Measurements from ENCODE around the gene PALS1.

PALS1 gene

GRCh38 chr14:67241411-67242167 is at the start of gene PALS1:
PALS1 (plus strand) TSS chr14:67241435; CDS start chr14:67279171, 37,736 bp downstream.
- peaks cover 27% of the 10 kb centered on the region for H3K4me1 Mint-ChIP-seq (ENCODE audit: low read depth)

DNA sequence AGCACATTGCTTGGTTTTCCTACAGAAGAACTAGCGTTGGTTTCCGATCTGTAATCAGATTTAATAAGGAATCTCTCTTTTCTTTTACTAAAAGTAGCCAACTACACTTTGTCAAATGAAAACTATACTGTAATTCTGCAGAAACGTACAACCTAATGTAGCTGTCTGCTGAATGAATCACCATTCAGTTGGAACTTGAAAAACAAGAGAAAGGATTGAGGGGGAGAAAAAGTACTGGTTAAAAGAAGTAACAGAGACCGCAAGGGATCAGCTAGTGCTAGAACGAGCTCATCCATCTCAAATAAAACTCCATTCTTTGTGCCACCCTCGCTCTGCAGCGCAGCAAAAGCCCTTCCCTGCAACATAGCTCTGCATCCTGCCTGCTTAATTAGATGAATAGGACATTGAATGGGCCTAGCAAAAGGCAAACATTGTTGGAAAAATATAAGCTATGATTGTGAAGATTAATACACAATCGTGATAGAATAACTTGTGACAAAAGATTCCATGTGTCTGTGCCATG is 49.4 kb upstream of the PALS1 start:
- no peak overlapping the region for H3K4me3 Mint-ChIP-seq
- no peaks in the 10 kb centered on the region for H3K9me3 Mint-ChIP-seq (ENCODE audit: low read depth)
- H3K27me3 Mint-ChIP-seq, result no peaks in the 10 kb centered on the region
- H3K4me1 Mint-ChIP-seq (ENCODE audit: low read depth), result peaks cover 8% of the 10 kb centered on the region
- no peak overlapping the region for H3K27ac Mint-ChIP-seq
- no peaks in the 10 kb centered on the region for H3K36me3 Mint-ChIP-seq

More at GRCh38 chr14:67241411-67242167, at the start of gene PALS1:
- Mint-ChIP-seq H3K9me3 (ENCODE audit: low read depth) (no peaks in the 10 kb centered on the region), H3K27ac (peak within 1 kb of the TSS; percentile 87), H3K4me3 (peak within 1 kb of the TSS; percentile 90), H3K27me3 (no peaks in the 10 kb centered on the region), H3K36me3 (no peaks in the 10 kb centered on the region)

DNA sequence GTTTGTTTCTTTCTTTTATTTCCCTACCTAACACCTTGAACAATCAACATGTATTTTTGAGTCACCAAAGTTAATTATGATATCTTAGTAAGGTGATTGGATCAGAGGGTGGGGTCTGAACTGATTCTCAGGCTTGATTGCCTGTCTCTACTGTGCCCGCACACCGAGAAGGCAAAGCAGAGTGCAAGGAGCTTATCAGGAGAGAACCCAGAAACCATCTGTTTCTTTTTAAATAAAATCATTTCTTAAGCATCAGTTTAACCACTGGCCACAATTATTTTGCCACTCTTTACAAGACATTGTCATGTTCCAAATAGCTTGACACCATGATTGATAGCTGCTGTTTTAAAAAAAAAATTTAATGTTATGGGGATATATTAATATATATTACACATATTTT is 48.9 kb upstream of the PALS1 start:
- no peaks in the 10 kb centered on the region for H3K9me3 Mint-ChIP-seq (ENCODE audit: low read depth)
- H3K4me1 Mint-ChIP-seq (ENCODE audit: low read depth), result peaks cover 8% of the 10 kb centered on the region
- no peaks in the 10 kb centered on the region for H3K36me3 Mint-ChIP-seq
- H3K27ac Mint-ChIP-seq, result no peak overlapping the region
- no peaks in the 10 kb centered on the region for H3K27me3 Mint-ChIP-seq
- H3K4me3 Mint-ChIP-seq, result no peak overlapping the region

DNA sequence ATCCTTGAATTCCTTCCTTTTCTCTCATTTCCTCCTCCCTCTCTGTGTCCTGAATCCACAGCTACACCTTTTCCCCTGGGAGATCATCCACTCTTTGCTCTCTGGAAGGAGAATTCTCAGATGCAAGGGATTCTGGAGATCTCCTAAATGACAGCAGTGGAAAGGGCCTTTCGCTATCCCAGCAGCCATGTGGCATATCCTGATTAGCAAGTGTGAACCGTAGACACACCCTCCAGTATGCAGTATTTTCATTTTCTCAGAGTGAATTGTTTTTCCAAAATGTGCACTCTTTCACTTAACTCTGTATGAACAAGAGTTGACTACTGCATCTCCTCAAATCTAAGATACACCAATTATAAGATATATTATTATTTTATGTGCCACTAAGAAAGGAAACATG is 46.0 kb upstream of the PALS1 start:
- H3K4me3 Mint-ChIP-seq, result no peak overlapping the region
- H3K27ac Mint-ChIP-seq, result no peak overlapping the region
- H3K36me3 Mint-ChIP-seq, result no peaks in the 10 kb centered on the region
- H3K9me3 Mint-ChIP-seq (ENCODE audit: low read depth), result no peaks in the 10 kb centered on the region
- no peaks in the 10 kb centered on the region for H3K4me1 Mint-ChIP-seq (ENCODE audit: low read depth)
- H3K27me3 Mint-ChIP-seq, result no peaks in the 10 kb centered on the region

DNA sequence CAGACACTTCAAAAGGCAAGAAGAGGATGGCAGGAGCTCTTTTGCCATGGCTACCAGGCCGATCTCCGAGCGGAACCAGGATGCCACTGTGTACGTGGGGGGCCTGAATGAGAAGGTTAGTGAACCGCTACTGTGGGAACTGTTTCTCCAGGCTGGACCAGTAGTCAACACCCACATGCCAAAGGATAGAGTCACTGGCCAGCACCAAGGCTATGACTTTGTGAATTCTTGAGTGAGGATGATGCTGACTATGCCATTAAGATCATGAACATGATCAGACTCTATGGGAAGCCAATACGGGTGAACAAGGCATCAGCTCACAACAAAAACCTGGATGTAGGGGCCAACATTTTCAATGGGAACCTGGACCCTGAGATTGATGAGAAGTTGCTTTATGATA is 42.2 kb upstream of the PALS1 start:
- no peaks in the 10 kb centered on the region for H3K27me3 Mint-ChIP-seq
- no peaks in the 10 kb centered on the region for H3K36me3 Mint-ChIP-seq
- no peaks in the 10 kb centered on the region for H3K9me3 Mint-ChIP-seq (ENCODE audit: low read depth)
- no peaks in the 10 kb centered on the region for H3K4me1 Mint-ChIP-seq (ENCODE audit: low read depth)
- H3K27ac Mint-ChIP-seq, result no peak overlapping the region
- H3K4me3 Mint-ChIP-seq, result no peak overlapping the region

- H3K27me3 Mint-ChIP-seq, result no peaks in the 10 kb centered on the region
- no peaks in the 10 kb centered on the region for H3K36me3 Mint-ChIP-seq
- no peak overlapping the region for H3K4me3 Mint-ChIP-seq
- no peaks in the 10 kb centered on the region for H3K4me1 Mint-ChIP-seq (ENCODE audit: low read depth)
- no peaks in the 10 kb centered on the region for H3K9me3 Mint-ChIP-seq (ENCODE audit: low read depth)
- no peak overlapping the region for H3K27ac Mint-ChIP-seq
Measured at GRCh38 chr14:67207810-67208209, 33.4 kb upstream of the PALS1 start.

GRCh38 chr14:67218126-67218525 is 23.1 kb upstream of the PALS1 start:
- H3K27ac Mint-ChIP-seq, result no peak overlapping the region
- H3K36me3 Mint-ChIP-seq, result no peaks in the 10 kb centered on the region

GRCh38 chr14:67221248-67221981 is 19.8 kb upstream of the PALS1 start:
- Mint-ChIP-seq H3K27me3 (no peaks in the 10 kb centered on the region), H3K36me3 (no peaks in the 10 kb centered on the region), H3K27ac (no peak overlapping the region), H3K4me3 (no peak overlapping the region), H3K4me1 (ENCODE audit: low read depth) (no peaks in the 10 kb centered on the region), H3K9me3 (ENCODE audit: low read depth) (no peaks in the 10 kb centered on the region)

More at GRCh38 chr14:67218126-67218525, 23.1 kb upstream of the PALS1 start:
- Mint-ChIP-seq H3K4me1 (ENCODE audit: low read depth) (no peaks in the 10 kb centered on the region), H3K9me3 (ENCODE audit: low read depth) (no peaks in the 10 kb centered on the region), H3K4me3 (no peak overlapping the region), H3K27me3 (no peaks in the 10 kb centered on the region)

DNA sequence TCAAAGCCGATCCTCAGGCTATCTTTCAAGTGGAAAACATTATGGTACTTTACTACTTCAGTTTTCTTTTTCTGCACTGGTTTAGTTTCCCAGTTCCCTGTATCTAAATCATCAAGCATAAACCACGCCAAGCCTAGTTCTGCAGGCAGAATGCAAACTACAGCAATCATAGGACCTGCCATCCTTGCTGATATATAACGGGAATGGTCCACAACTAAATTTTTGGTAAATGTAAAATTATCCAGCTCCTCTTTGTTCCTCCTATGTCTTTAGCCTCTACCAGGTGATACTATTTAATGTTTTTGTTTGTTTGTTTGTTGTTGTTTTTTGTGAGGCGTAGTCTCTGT is 19.3 kb upstream of the PALS1 start:
- H3K4me3 Mint-ChIP-seq, result no peak overlapping the region
- H3K9me3 Mint-ChIP-seq (ENCODE audit: low read depth), result no peaks in the 10 kb centered on the region
- H3K27ac Mint-ChIP-seq, result no peak overlapping the region
- peaks cover 2% of the 10 kb centered on the region for H3K27me3 Mint-ChIP-seq
- no peaks in the 10 kb centered on the region for H3K36me3 Mint-ChIP-seq
- H3K4me1 Mint-ChIP-seq (ENCODE audit: low read depth), result no peaks in the 10 kb centered on the region

- no peak overlapping the region for H3K27ac Mint-ChIP-seq
Measured at GRCh38 chr14:67225523-67225922, 15.7 kb upstream of the PALS1 start.

DNA sequence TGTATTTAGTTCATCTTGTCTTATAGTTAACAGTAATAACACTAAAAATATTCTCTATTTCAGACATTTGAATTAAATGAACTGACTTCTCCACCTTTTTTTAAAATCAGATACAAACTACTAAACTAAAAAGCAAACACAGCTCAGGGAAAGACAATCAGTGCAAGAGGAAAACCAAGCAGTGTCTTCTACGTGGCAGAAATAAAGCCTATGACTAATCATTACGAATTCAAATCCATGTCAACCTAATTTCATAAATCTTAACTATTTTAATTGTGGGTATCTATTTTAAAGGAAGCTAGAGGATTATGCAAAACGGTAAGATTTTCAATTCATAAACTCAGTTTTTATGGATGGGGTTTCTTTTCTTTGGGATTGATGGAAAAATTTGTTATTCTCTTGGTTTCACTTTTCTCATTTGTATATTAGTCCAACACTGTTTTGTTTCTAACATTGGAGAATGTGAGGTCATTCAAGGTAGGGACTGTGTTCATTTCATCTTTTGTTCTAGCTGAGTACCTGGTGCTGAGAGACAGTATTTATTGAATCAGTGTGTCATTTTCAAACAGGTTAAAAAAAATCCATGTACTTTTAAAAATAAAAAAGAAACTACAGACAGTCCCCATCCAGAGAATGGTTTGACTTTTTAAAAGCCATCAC is 12.8 kb upstream of the PALS1 start:
- peaks cover 2% of the 10 kb centered on the region for H3K27me3 Mint-ChIP-seq
- H3K4me1 Mint-ChIP-seq (ENCODE audit: low read depth), result no peaks in the 10 kb centered on the region
- no peaks in the 10 kb centered on the region for H3K9me3 Mint-ChIP-seq (ENCODE audit: low read depth)
- H3K4me3 Mint-ChIP-seq, result no peak overlapping the region
- no peak overlapping the region for H3K27ac Mint-ChIP-seq
- no peaks in the 10 kb centered on the region for H3K36me3 Mint-ChIP-seq

More at GRCh38 chr14:67225523-67225922, 15.7 kb upstream of the PALS1 start:
- no peaks in the 10 kb centered on the region for H3K36me3 Mint-ChIP-seq
- H3K4me3 Mint-ChIP-seq, result no peak overlapping the region
- H3K9me3 Mint-ChIP-seq (ENCODE audit: low read depth), result no peaks in the 10 kb centered on the region
- no peaks in the 10 kb centered on the region for H3K4me1 Mint-ChIP-seq (ENCODE audit: low read depth)
- peaks cover 2% of the 10 kb centered on the region for H3K27me3 Mint-ChIP-seq

GRCh38 chr14:67232066-67232465 is 9.2 kb upstream of the PALS1 start:
- H3K4me1 Mint-ChIP-seq (ENCODE audit: low read depth), result no peaks in the 10 kb centered on the region
- H3K27ac Mint-ChIP-seq, result no peak overlapping the region
- no peaks in the 10 kb centered on the region for H3K36me3 Mint-ChIP-seq
- no peaks in the 10 kb centered on the region for H3K9me3 Mint-ChIP-seq (ENCODE audit: low read depth)
- no peaks in the 10 kb centered on the region for H3K27me3 Mint-ChIP-seq
- no peak overlapping the region for H3K4me3 Mint-ChIP-seq

DNA sequence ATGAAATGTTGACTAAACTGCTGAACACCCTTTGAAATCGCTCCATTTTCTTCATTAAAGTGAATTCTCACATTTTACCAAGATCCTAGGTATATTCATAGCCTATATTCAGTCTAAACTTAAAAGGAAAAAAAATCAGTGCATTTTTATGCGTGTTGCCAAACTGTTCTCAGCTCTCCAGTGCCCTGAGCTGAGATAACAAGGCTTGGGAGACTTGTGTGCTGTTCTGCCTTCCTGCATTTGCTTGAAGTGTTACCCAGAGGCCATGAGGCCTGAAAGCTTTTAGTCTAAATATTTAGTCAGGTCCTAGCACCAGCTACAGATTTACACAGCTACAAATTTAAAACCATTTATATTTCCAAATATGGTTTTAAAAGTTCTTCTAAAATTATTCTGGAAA is 8.6 kb upstream of the PALS1 start:
- H3K4me1 Mint-ChIP-seq (ENCODE audit: low read depth), result no peaks in the 10 kb centered on the region

DNA sequence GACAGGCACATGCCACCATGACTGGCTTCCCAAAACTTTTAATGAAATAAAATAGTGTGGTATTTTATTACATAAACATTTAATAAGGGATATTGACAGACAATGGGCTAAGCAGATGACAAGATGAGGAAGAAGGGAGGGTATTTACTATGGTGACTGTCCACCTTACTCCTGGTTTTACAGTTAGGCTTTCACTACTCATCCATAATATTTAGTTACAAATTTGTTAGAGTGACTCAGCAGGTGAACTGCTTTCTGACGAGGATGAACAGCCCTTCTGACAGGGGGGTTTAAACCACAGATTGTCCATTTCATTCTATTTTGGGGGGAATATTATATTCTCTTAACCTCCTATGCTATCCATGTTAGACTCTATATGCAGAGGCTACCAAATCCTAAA is 3.6 kb upstream of the PALS1 start:
- Mint-ChIP-seq H3K4me1 (ENCODE audit: low read depth) (peaks cover 11% of the 10 kb centered on the region), H3K9me3 (ENCODE audit: low read depth) (no peaks in the 10 kb centered on the region), H3K27me3 (no peaks in the 10 kb centered on the region), H3K4me3 (no peak overlapping the region), H3K36me3 (no peaks in the 10 kb centered on the region), H3K27ac (no peak overlapping the region)

More for the DNA sequence above, 8.6 kb upstream of the PALS1 start:
- H3K36me3 Mint-ChIP-seq, result no peaks in the 10 kb centered on the region
- no peak overlapping the region for H3K4me3 Mint-ChIP-seq
- no peaks in the 10 kb centered on the region for H3K27me3 Mint-ChIP-seq
- H3K27ac Mint-ChIP-seq, result no peak overlapping the region
- no peaks in the 10 kb centered on the region for H3K9me3 Mint-ChIP-seq (ENCODE audit: low read depth)

- Mint-ChIP-seq H3K9me3 (ENCODE audit: low read depth) (no peaks in the 10 kb centered on the region), H3K4me3 (peak overlapping the region; percentile 90), H3K27ac (no peak overlapping the region), H3K4me1 (ENCODE audit: low read depth) (peaks cover 20% of the 10 kb centered on the region), H3K27me3 (no peaks in the 10 kb centered on the region), H3K36me3 (no peaks in the 10 kb centered on the region)
Measured at GRCh38 chr14:67239582-67239981, 1.7 kb upstream of the PALS1 start.
